Fibroblast of lung (primary cell): ENCODE results near the gene ZBTB7C. TPM values are rescaled to one million over a fixed set of nuclear protein-coding genes. Genes with fewer than 3 reads are reported as not detected.

ENCODE experiments used
- DNase-seq, 2 donors: peaks; one replicate each; pipeline versions ENCODE4 v3.0.0 to v3.0.0-alpha.2; 2010; ENCODE audit warnings: low read depth in 2 of 2
- H2AFZ ChIP-seq: 2 replicates; pipeline ENCODE4 v1.5.1; 2012; ENCODE audit warnings: low read length, control low read depth, inconsistent platforms
- H3K27ac ChIP-seq: 2 replicates; pipeline ENCODE4 v1.5.1; 2011; ENCODE audit warnings: low read length, control low read depth; ENCODE audit not compliant: insufficient read depth
- H3K27me3 ChIP-seq: 2 replicates; pipeline ENCODE4 v1.5.1; 2011; ENCODE audit warnings: mild to moderate bottlenecking, low read length; ENCODE audit not compliant: control insufficient read depth, insufficient read depth
- H3K36me3 ChIP-seq: 2 replicates; pipeline ENCODE4 v1.5.1; 2011; ENCODE audit warnings: low read length; ENCODE audit not compliant: control insufficient read depth, insufficient read depth
- H3K4me1 ChIP-seq: 2 replicates; pipeline ENCODE4 v1.5.1; 2011; ENCODE audit warnings: low read length; ENCODE audit not compliant: control insufficient read depth, insufficient read depth; ENCODE audit errors: extremely low read depth
- H3K4me2 ChIP-seq: 2 replicates; pipeline ENCODE4 v1.5.1; 2011; ENCODE audit warnings: low read length, control low read depth; ENCODE audit not compliant: insufficient read depth; ENCODE audit errors: extremely low read depth
- H3K4me3 ChIP-seq, 4 experiments: fragments of 200-600 bp in 1 of 4; sonication (generic) in 1 of 4; replicated peaks in 1 of 4; 2 replicates each; pipeline ENCODE4 v1.5.1; 2011 to 2016; ENCODE audit warnings: low read length in 4 of 4, low read depth in 3 of 4, mild to moderate bottlenecking in 3 of 4, control low read depth in 2 of 4, inconsistent platforms in 1 of 4, mixed read lengths in 1 of 4; ENCODE audit not compliant: insufficient read depth in 1 of 4; ENCODE audit errors: control extremely low read depth in 1 of 4
- H3K79me2 ChIP-seq: 2 replicates; pipeline ENCODE4 v1.5.1; 2012; ENCODE audit warnings: mild to moderate bottlenecking, low read length, inconsistent platforms; ENCODE audit not compliant: control insufficient read depth, insufficient read depth
- H3K9ac ChIP-seq: 2 replicates; pipeline ENCODE4 v1.5.1; 2011; ENCODE audit warnings: mild to moderate bottlenecking, low read length, control low read depth; ENCODE audit not compliant: insufficient read depth
- H3K9me3 ChIP-seq: 2 replicates; pipeline ENCODE4 v1.5.1; 2012; ENCODE audit warnings: low read depth, low read length; ENCODE audit not compliant: control insufficient read depth, insufficient read depth
- H4K20me1 ChIP-seq: 2 replicates; pipeline ENCODE4 v1.5.1; 2011; ENCODE audit warnings: low read length; ENCODE audit not compliant: control insufficient read depth, insufficient read depth; ENCODE audit errors: extremely low read depth
- EZH2 ChIP-seq: IDR thresholded peaks from 2 replicates; pipeline ENCODE4 v1.5.1; 2012; ENCODE audit warnings: low read length, control low read depth, mild to moderate bottlenecking; ENCODE audit errors: missing control alignments
- polyA plus RNA-seq, 2 donors: library from polyadenylated mRNA; depleted of rRNA in 1 of 2; stranded (reverse) in 1 of 2; unstranded in 1 of 2; fragments of >200 nt; gene quantifications; 2 replicates each; pipeline ENCODE4 v1.2.1, GENCODE V29; 2011 to 2012; ENCODE audit warnings: missing spikeins in 1 of 2
- total RNA-seq: library from RNA; depleted of rRNA; stranded (reverse); fragments of >200 nt; gene quantifications from 2 replicates; pipeline ENCODE4 v1.2.1, GENCODE V29; 2014
- TF ChIP-seq, protein P1 (sequence below), 2 donors: IDR thresholded peaks in 1 of 2; conservative IDR thresholded peaks in 1 of 2; 1 replicate in 1 of 2; 2 replicates in 1 of 2; pipeline ENCODE4 v1.5.1; 2011 to 2012; ENCODE audit warnings: low read length in 2 of 2, control low read depth in 1 of 2, inconsistent platforms in 1 of 2, low read depth in 1 of 2, mild to moderate bottlenecking in 1 of 2

Gene ZBTB7C
- total and polyA plus RNA-seq, 2 donors (not counting 1 experiment from before 2014, with no cell fraction given), result 0.19 to 0.33 TPM

DNA sequence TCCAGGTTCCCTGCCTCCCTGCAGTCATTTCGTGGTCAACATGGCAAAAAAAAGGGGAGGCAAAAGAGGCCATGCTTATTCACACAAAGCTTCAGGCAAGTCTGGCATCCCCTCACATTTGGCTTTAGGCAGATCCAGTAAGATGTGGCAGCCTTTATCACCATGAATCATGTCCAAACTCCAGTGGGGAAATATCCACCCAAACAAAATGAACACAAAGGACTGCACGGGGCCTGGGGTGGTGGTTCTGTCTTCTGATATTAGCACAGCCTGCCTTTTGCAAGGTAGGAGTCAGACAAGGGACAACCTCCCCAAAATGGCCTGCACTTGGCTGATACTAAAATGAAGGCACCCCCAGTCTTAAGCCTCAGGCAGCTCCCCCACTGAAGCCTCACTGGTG, 129.9 kb downstream of the ZBTB7C start:
- Histone ChIP-seq H3K27me3 (no peaks in the 10 kb centered on the region), H3K79me2 (no peaks in the 10 kb centered on the region), H4K20me1 (no peaks in the 10 kb centered on the region), H3K36me3 (no peaks in the 10 kb centered on the region), H2AFZ (no peak overlapping the region), H3K4me3 (no peak overlapping the region), H3K4me1 (no peaks in the 10 kb centered on the region), H3K9ac (no peak overlapping the region), H3K9me3 (no peaks in the 10 kb centered on the region), H3K4me2 (no peak overlapping the region), H3K27ac (no peak overlapping the region)
- TF ChIP-seq EZH2, result no peak
- TF ChIP-seq, protein P1, sequence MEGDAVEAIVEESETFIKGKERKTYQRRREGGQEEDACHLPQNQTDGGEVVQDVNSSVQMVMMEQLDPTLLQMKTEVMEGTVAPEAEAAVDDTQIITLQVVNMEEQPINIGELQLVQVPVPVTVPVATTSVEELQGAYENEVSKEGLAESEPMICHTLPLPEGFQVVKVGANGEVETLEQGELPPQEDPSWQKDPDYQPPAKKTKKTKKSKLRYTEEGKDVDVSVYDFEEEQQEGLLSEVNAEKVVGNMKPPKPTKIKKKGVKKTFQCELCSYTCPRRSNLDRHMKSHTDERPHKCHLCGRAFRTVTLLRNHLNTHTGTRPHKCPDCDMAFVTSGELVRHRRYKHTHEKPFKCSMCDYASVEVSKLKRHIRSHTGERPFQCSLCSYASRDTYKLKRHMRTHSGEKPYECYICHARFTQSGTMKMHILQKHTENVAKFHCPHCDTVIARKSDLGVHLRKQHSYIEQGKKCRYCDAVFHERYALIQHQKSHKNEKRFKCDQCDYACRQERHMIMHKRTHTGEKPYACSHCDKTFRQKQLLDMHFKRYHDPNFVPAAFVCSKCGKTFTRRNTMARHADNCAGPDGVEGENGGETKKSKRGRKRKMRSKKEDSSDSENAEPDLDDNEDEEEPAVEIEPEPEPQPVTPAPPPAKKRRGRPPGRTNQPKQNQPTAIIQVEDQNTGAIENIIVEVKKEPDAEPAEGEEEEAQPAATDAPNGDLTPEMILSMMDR (conservative IDR thresholded peaks at IDR 0.05 in 1 of 2, IDR thresholded peaks at IDR 0.05 in 1 of 2; ENCODE audit: low read depth in 1 of 2, low read length in 2 of 2), result no peak
- DNase-seq, result no peak

DNA sequence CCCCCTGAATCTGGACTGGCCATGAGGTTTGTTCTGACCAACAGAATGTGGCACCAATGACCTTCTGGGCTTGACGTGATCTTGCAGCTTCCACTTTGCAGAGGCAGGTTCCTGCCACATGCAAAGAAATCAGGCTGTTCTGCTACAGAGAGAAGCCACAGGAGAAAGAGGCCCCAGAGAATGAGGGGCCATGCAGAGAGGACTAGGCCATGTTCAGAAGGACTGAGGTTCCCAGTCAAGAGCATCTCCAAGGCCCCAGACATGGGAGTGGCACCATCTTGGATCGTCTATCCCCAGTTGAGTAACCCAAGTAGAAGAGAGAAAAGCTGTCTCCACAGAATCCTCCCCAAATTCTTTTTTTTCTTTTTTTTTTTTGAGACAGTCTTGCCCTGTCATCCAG, 131.1 kb downstream of the ZBTB7C start:
- Histone ChIP-seq H3K9me3 (no peaks in the 10 kb centered on the region), H4K20me1 (no peaks in the 10 kb centered on the region), H3K27me3 (no peaks in the 10 kb centered on the region), H3K4me2 (no peak overlapping the region), H3K9ac (no peak overlapping the region), H3K27ac (no peak overlapping the region), H3K79me2 (no peaks in the 10 kb centered on the region), H3K36me3 (no peaks in the 10 kb centered on the region), H3K4me3 (no peak overlapping the region), H2AFZ (no peak overlapping the region), H3K4me1 (no peaks in the 10 kb centered on the region)
- no peak for TF ChIP-seq EZH2
- TF ChIP-seq, protein P1 (conservative IDR thresholded peaks at IDR 0.05 in 1 of 2, IDR thresholded peaks at IDR 0.05 in 1 of 2; ENCODE audit: low read depth in 1 of 2, low read length in 2 of 2), result no peak
- no peak for DNase-seq

DNA sequence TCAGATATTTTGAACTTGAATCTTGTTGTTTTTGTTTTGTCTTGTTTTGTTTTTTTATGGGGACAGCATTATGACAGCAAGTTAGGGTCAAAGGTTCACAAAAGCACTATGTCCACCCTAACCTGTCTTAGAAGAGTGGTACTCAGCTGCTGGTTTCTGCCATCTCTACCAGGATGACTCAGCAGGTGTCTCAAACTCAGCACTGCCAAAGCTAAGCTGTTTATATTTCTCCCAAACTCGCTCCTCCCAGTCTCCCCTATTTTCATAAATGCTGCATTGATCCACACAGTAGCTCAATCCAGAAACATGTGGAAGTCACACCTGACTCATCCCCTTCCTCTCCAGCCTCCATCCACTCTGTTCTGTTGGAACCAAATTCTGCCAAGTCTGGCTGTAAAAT, 134.9 kb downstream of the ZBTB7C start:
- Histone ChIP-seq H3K36me3 (no peaks in the 10 kb centered on the region), H3K4me1 (no peaks in the 10 kb centered on the region), H3K27me3 (no peaks in the 10 kb centered on the region), H3K4me3 (no peak overlapping the region), H3K9ac (no peak overlapping the region), H3K9me3 (no peaks in the 10 kb centered on the region), H3K4me2 (no peak overlapping the region), H3K79me2 (no peaks in the 10 kb centered on the region), H3K27ac (no peak overlapping the region), H4K20me1 (no peaks in the 10 kb centered on the region), H2AFZ (no peak overlapping the region)
- no peak for TF ChIP-seq EZH2
- TF ChIP-seq, protein P1 (conservative IDR thresholded peaks at IDR 0.05 in 1 of 2, IDR thresholded peaks at IDR 0.05 in 1 of 2; ENCODE audit: low read depth in 1 of 2, low read length in 2 of 2), result no peak
- DNase-seq, result no peak
